IMR-90 (cell line): ENCODE data around the gene CDC5L. TPM values are rescaled to one million over a fixed set of nuclear protein-coding genes. Genes with fewer than 3 reads are reported as not detected.

Experiments used
- ATAC-seq: fragments of 200-7000 bp; cut with Tn5 transposase; 2 replicates; pipeline ENCODE4 v1.9.1; 2020; ENCODE audit warnings: low read depth, mild to moderate bottlenecking, moderate library complexity
- BruUV-seq: library from RNA; stranded (reverse); fragments of 400-500 nt; replicated peaks from 2 replicates; lab custom pipeline; 2021; lab: Mats Ljungman, UMichigan
- CTCF ChIA-PET: fragments of 300-600 bp; formaldehyde crosslinking; extraction: SDS; loops from one replicate; lab custom pipeline; 2021; ENCODE audit warnings: antibody characterized with exemption; lab: Yijun Ruan, JAX
- POLR2A ChIA-PET: fragments of 300-600 bp; sonication (Branson Sonifier 250); formaldehyde crosslinking; loops from one replicate; lab custom pipeline; 2022; ENCODE audit warnings: antibody characterized with exemption; ENCODE audit not compliant: unreplicated experiment; lab: Charles Lee
- DNase-seq: peaks from one replicate; pipeline ENCODE4 v3.0.0; 2013
- H2AFZ ChIP-seq: replicated peaks from 2 replicates; pipeline ENCODE3; 2013; ENCODE audit warnings: low read length, mild to moderate bottlenecking; ENCODE audit not compliant: poor library complexity
- H2AK5ac ChIP-seq: 2 replicates; pipeline ENCODE4 v1.6.1; 2013; ENCODE audit warnings: low read depth, low read length, inconsistent platforms
- H2AK9ac ChIP-seq: replicated peaks from 2 replicates; pipeline ENCODE3; 2013; ENCODE audit warnings: mild to moderate bottlenecking, low read depth, low read length, moderate library complexity; ENCODE audit not compliant: poor library complexity
- H2BK120ac ChIP-seq: 2 replicates; pipeline ENCODE4 v1.6.1; 2013; ENCODE audit warnings: low read depth, low read length, inconsistent platforms
- H2BK15ac ChIP-seq: 3 replicates; pipeline ENCODE4 v1.6.1; 2013; ENCODE audit warnings: low read depth, low read length, inconsistent platforms
- H2BK20ac ChIP-seq: 2 replicates; pipeline ENCODE4 v1.6.1; 2013; ENCODE audit warnings: low read depth, mild to moderate bottlenecking, inconsistent platforms, low read length, moderate library complexity
- H2BK5ac ChIP-seq: 2 replicates; pipeline ENCODE4 v1.6.1; 2013; ENCODE audit warnings: mild to moderate bottlenecking, low read depth, low read length, inconsistent platforms; ENCODE audit not compliant: poor library complexity, severe bottlenecking
- H3K14ac ChIP-seq: replicated peaks from 2 replicates; pipeline ENCODE4 v1.6.1; 2013; ENCODE audit warnings: low read depth, low read length, inconsistent platforms
- H3K18ac ChIP-seq: 2 replicates; pipeline ENCODE4 v1.6.1; 2013; ENCODE audit warnings: low read depth, low read length, control low read depth
- H3K23ac ChIP-seq: 2 replicates; pipeline ENCODE4 v1.6.1; 2013; ENCODE audit warnings: low read depth, low read length, inconsistent platforms
- H3K27ac ChIP-seq: 2 replicates; pipeline ENCODE4 v1.5.1; 2013; ENCODE audit warnings: mild to moderate bottlenecking, control low read depth, low read length; ENCODE audit not compliant: insufficient read depth
- H3K27me3 ChIP-seq: 2 replicates; pipeline ENCODE4 v1.6.1; 2013; ENCODE audit warnings: low read length; ENCODE audit not compliant: control insufficient read depth, insufficient read depth
- H3K36me3 ChIP-seq: 2 replicates; pipeline ENCODE4 v1.6.1; 2013; ENCODE audit warnings: low read length, mixed read lengths; ENCODE audit not compliant: control insufficient read depth, insufficient read depth
- H3K4ac ChIP-seq: 2 replicates; pipeline ENCODE4 v1.6.1; 2013; ENCODE audit warnings: low read depth, low read length, inconsistent platforms
- H3K4me1 ChIP-seq: 2 replicates; pipeline ENCODE4 v1.6.1; 2013; ENCODE audit warnings: low read length, mixed read lengths; ENCODE audit not compliant: control insufficient read depth, insufficient read depth
- H3K4me2 ChIP-seq: 2 replicates; pipeline ENCODE4 v1.6.1; 2013; ENCODE audit warnings: low read depth, mild to moderate bottlenecking, control low read depth, low read length, moderate library complexity
- H3K4me3 ChIP-seq: 2 replicates; pipeline ENCODE4 v1.5.1; 2013; ENCODE audit warnings: low read depth, mild to moderate bottlenecking, control low read depth, low read length, moderate library complexity; ENCODE audit not compliant: insufficient read depth
- H3K56ac ChIP-seq: 2 replicates; pipeline ENCODE4 v1.6.1; 2013; ENCODE audit warnings: low read length, inconsistent platforms; ENCODE audit not compliant: insufficient read depth; ENCODE audit errors: extremely low read depth
- H3K79me1 ChIP-seq, 2 experiments: 2 replicates each; pipeline ENCODE4 v1.6.1; 2013; ENCODE audit warnings: low read length in 2 of 2, inconsistent platforms in 1 of 2, low read depth in 1 of 2
- H3K9ac ChIP-seq: 2 replicates; pipeline ENCODE4 v1.6.1; 2013; ENCODE audit warnings: low read depth, low read length, control low read depth
- H3K9me1 ChIP-seq: 2 replicates; pipeline ENCODE4 v1.6.1; 2013; ENCODE audit warnings: low read length, inconsistent platforms; ENCODE audit not compliant: insufficient read depth
- H3K9me3 ChIP-seq: 2 replicates; pipeline ENCODE4 v1.6.1; 2013; ENCODE audit warnings: low read length; ENCODE audit not compliant: control insufficient read depth, insufficient read depth
- H4K20me1 ChIP-seq: 2 replicates; pipeline ENCODE4 v1.6.1; 2013; ENCODE audit warnings: low read length, inconsistent platforms; ENCODE audit not compliant: insufficient read depth
- H4K5ac ChIP-seq: 2 replicates; pipeline ENCODE4 v1.6.1; 2013; ENCODE audit warnings: mild to moderate bottlenecking, low read depth, low read length, control low read depth
- H4K8ac ChIP-seq, 2 experiments: 2 replicates each; pipeline ENCODE4 v1.6.1; 2013; ENCODE audit warnings: low read depth in 2 of 2, low read length in 2 of 2, control low read depth in 1 of 2, inconsistent platforms in 1 of 2
- H4K91ac ChIP-seq: 2 replicates; pipeline ENCODE4 v1.6.1; 2013; ENCODE audit warnings: low read depth, low read length, inconsistent platforms; ENCODE audit not compliant: insufficient read depth
- BHLHE40 ChIP-seq: fragments of 150-350 bp; IDR thresholded peaks from 2 replicates; pipeline ENCODE4 v1.6.1; 2016; ENCODE audit warnings: mild to moderate bottlenecking, low read depth, low read length
- CEBPB ChIP-seq: IDR thresholded peaks from 2 replicates; pipeline ENCODE4 v1.6.1; 2012; ENCODE audit warnings: low read depth, low read length, improper control_type of control experiment
- CHD1 ChIP-seq: IDR thresholded peaks from 2 replicates; pipeline ENCODE4 v1.6.1; 2012; ENCODE audit warnings: low read depth, low read length, improper control_type of control experiment
- FOS ChIP-seq: fragments of 150-350 bp; IDR thresholded peaks from 2 replicates; pipeline ENCODE4 v1.6.1; 2016; ENCODE audit warnings: low read depth, low read length
- MAFK ChIP-seq: IDR thresholded peaks from 2 replicates; pipeline ENCODE4 v1.6.1; 2012; ENCODE audit warnings: low read depth, low read length, improper control_type of control experiment
- MAZ ChIP-seq: IDR thresholded peaks from 2 replicates; pipeline ENCODE4 v1.6.1; 2012; ENCODE audit warnings: low read depth, mild to moderate bottlenecking, low read length, improper control_type of control experiment, moderate library complexity, borderline replicate concordance
- MXI1 ChIP-seq: IDR thresholded peaks from 2 replicates; pipeline ENCODE4 v1.6.1; 2012; ENCODE audit warnings: low read depth, mild to moderate bottlenecking, low read length, moderate library complexity, borderline replicate concordance
- NFE2L2 ChIP-seq: fragments of 150-350 bp; IDR thresholded peaks from 2 replicates; pipeline ENCODE4 v1.6.1; 2016; ENCODE audit warnings: low read depth, mild to moderate bottlenecking, low read length
- POLR2A ChIP-seq: IDR thresholded peaks from 2 replicates; pipeline ENCODE4 v1.6.1; 2012; ENCODE audit warnings: mild to moderate bottlenecking, low read depth, low read length
- RAD21 ChIP-seq: IDR thresholded peaks from 2 replicates; pipeline ENCODE4 v1.6.1; 2012; ENCODE audit warnings: low read length, improper control_type of control experiment
- RCOR1 ChIP-seq: IDR thresholded peaks from 2 replicates; pipeline ENCODE4 v1.6.1; 2012; ENCODE audit warnings: mild to moderate bottlenecking, low read length, improper control_type of control experiment; ENCODE audit not compliant: insufficient replicate concordance
- RFX5 ChIP-seq: IDR thresholded peaks from 2 replicates; pipeline ENCODE4 v1.8.0; 2012; ENCODE audit warnings: low read depth, mild to moderate bottlenecking, low read length, moderate library complexity
- SMC3 ChIP-seq: fragments of 150-350 bp; IDR thresholded peaks from 2 replicates; pipeline ENCODE4 v1.6.1; 2016; ENCODE audit warnings: low read depth, mild to moderate bottlenecking, antibody characterized with exemption, low read length, moderate library complexity
- WGBS, 2 experiments: methylation state at CpG; one replicate each; pipeline versions ENCODE4 v1.1.5 to v1.1.7; 2013; ENCODE audit warnings: missing lambda C conversion rate in 2 of 2; ENCODE audit not compliant: insufficient read length in 1 of 2; ENCODE audit errors: extremely low coverage in 2 of 2; 5-methylcytosine and 5-hydroxymethylcytosine counted together
- dilution Hi-C: fragments of 300-500 bp; cut with HindIII; formaldehyde crosslinking; loops from one replicate; pipeline ENCODE4 v1.14.3; 2018; ENCODE audit warnings: low sequenced_read_pairs; ENCODE audit not compliant: unreplicated experiment
- in situ Hi-C: fragments of 300-500 bp; cut with MboI; formaldehyde crosslinking; loops from 3 replicates; pipeline ENCODE4 v1.14.3; 2019; ENCODE audit warnings: low sequenced_read_pairs, inconsistent platforms, mixed read lengths
- intact Hi-C: fragments of 100-400 bp; cut with micrococcal nuclease; formaldehyde crosslinking; loops from 2 replicates; pipeline ENCODE4 v1.10.0; 2022
- polyA plus RNA-seq, 3 experiments: library from polyadenylated mRNA; depleted of rRNA; stranded (reverse); fragments of >200 nt; gene quantifications; 2 replicates each; pipeline ENCODE4 v1.2.3, GENCODE V29; 2012; ENCODE audit warnings: low replicate concordance in 1 of 3
- total RNA-seq: library from RNA; depleted of rRNA; stranded (reverse); fragments of >200 nt; gene quantifications from 2 replicates; pipeline ENCODE4 v1.2.3, GENCODE V29; 2012
- TF ChIP-seq, protein P1 (sequence below): conservative IDR thresholded peaks from 2 replicates; pipeline ENCODE4 v1.5.1; 2012; ENCODE audit warnings: mild to moderate bottlenecking, low read depth, low read length, improper control_type of control experiment
- TF ChIP-seq, protein P2 (sequence below): fragments of 150-350 bp; IDR thresholded peaks from 2 replicates; pipeline ENCODE4 v1.6.1; 2017; ENCODE audit warnings: mild to moderate bottlenecking, antibody characterized with exemption, low read length, low read depth
- TF ChIP-seq, protein P3 (sequence below): fragments of 150-350 bp; IDR thresholded peaks from 2 replicates; pipeline ENCODE4 v1.6.1; 2016; ENCODE audit warnings: low read depth, mild to moderate bottlenecking, low read length, moderate library complexity, borderline replicate concordance

Gene CDC5L
- total and polyA plus RNA-seq, 2 of the 4 experiments (the other 2 are of a cell fraction): 9.9 to 17.7 TPM

DNA sequence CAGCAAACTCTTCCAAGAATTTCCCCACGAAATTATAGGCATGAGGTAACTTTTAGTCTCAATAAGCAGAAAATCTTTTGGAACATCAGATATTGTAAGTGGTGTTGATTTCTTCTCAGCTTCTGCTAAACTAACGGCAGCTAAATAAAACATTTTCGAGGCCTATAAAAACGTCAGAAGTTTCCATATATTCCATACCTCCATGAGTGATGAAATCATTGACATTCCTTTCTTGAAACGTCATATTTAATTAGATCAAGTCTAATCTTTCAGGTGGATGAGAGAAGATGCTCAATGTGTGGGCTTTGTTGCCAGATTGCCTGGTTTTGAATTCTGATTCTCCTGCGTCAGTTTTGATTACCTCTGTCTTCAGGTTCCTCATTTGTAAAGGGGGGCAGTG lies 81.3 kb downstream of the CDC5L start:
- TF ChIP-seq NFE2L2 (no peak), CEBPB (no peak), SMC3 (no peak), MAFK (no peak), MXI1 (no peak), BHLHE40 (no peak), FOS (no peak), RCOR1 (no peak), RFX5 (no peak), POLR2A (no peak), RAD21 (no peak), CHD1 (no peak), MAZ (no peak)
- TF ChIP-seq, protein P1, sequence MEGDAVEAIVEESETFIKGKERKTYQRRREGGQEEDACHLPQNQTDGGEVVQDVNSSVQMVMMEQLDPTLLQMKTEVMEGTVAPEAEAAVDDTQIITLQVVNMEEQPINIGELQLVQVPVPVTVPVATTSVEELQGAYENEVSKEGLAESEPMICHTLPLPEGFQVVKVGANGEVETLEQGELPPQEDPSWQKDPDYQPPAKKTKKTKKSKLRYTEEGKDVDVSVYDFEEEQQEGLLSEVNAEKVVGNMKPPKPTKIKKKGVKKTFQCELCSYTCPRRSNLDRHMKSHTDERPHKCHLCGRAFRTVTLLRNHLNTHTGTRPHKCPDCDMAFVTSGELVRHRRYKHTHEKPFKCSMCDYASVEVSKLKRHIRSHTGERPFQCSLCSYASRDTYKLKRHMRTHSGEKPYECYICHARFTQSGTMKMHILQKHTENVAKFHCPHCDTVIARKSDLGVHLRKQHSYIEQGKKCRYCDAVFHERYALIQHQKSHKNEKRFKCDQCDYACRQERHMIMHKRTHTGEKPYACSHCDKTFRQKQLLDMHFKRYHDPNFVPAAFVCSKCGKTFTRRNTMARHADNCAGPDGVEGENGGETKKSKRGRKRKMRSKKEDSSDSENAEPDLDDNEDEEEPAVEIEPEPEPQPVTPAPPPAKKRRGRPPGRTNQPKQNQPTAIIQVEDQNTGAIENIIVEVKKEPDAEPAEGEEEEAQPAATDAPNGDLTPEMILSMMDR: no peak
- TF ChIP-seq, protein P2, sequence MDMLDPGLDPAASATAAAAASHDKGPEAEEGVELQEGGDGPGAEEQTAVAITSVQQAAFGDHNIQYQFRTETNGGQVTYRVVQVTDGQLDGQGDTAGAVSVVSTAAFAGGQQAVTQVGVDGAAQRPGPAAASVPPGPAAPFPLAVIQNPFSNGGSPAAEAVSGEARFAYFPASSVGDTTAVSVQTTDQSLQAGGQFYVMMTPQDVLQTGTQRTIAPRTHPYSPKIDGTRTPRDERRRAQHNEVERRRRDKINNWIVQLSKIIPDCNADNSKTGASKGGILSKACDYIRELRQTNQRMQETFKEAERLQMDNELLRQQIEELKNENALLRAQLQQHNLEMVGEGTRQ: no peak
- TF ChIP-seq, protein P3, sequence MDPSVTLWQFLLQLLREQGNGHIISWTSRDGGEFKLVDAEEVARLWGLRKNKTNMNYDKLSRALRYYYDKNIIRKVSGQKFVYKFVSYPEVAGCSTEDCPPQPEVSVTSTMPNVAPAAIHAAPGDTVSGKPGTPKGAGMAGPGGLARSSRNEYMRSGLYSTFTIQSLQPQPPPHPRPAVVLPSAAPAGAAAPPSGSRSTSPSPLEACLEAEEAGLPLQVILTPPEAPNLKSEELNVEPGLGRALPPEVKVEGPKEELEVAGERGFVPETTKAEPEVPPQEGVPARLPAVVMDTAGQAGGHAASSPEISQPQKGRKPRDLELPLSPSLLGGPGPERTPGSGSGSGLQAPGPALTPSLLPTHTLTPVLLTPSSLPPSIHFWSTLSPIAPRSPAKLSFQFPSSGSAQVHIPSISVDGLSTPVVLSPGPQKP: no peak
- H4K5ac ChIP-seq: no peak overlapping the region
- no peak overlapping the region for H3K4me2 ChIP-seq
- H3K23ac ChIP-seq: no peak overlapping the region
- ChIA-PET POLR2A (no interaction called here), CTCF (no interaction called here)
- H3K36me3 ChIP-seq: no peaks in the 10 kb centered on the region
- H3K4me3 ChIP-seq: no peak overlapping the region
- intact Hi-C loops (no loop called here), in situ Hi-C loops (no loop called here), dilution Hi-C loops (no loop called here)
- H2AFZ ChIP-seq: no peak overlapping the region
- BruUV-seq: no TSS peak
- H3K27ac ChIP-seq: no peak overlapping the region
- no peak overlapping the region for H2BK120ac ChIP-seq
- no peak overlapping the region for H2BK5ac ChIP-seq
- H2BK20ac ChIP-seq: no peak overlapping the region
- ATAC-seq (no peak), DNase-seq (no peak)
- H3K4ac ChIP-seq: no peak overlapping the region
- no peaks in the 10 kb centered on the region for H3K79me1 ChIP-seq
- H3K4me1 ChIP-seq: 0 out of 2 replicates have a peak, but pooled peaks cover 2% of the 10 kb centered on the region
- H3K14ac ChIP-seq: no peak overlapping the region
- no CpG with 5 or more reads among the region's 6 CpGs for WGBS, 2 experiments
- no peaks in the 10 kb centered on the region for H3K9me3 ChIP-seq
- peaks cover 2% of the 10 kb centered on the region for H3K27me3 ChIP-seq
- no peak overlapping the region for H4K8ac ChIP-seq
- no peak overlapping the region for H2AK9ac ChIP-seq
- no peak overlapping the region for H4K91ac ChIP-seq
- H4K20me1 ChIP-seq: no peaks in the 10 kb centered on the region
- H3K56ac ChIP-seq: no peak overlapping the region
- no peak overlapping the region for H2BK15ac ChIP-seq
- H2AK5ac ChIP-seq: no peak overlapping the region
- H3K9me1 ChIP-seq: peaks cover 3% of the 10 kb centered on the region; the same call in 1 of the 2 replicates
- no peak overlapping the region for H3K9ac ChIP-seq
- no peak overlapping the region for H3K18ac ChIP-seq
